HCT116 (cell line): ENCODE data around the gene CDK2AP2. TPM values are rescaled to one million over a fixed set of nuclear protein-coding genes. Genes with fewer than 3 reads are reported as not detected.

Experiments
- ATAC-seq: fragments of 200-7000 bp; cut with Tn5 transposase; 2 replicates; pipeline ENCODE4 v1.9.1; 2020; ENCODE audit warnings: mild to moderate bottlenecking, moderate library complexity
- BruUV-seq: library from RNA; stranded (reverse); fragments of 400-500 nt; replicated peaks from 2 replicates; lab custom pipeline; 2021; lab: Mats Ljungman, UMichigan
- CTCF ChIA-PET: fragments of 300-600 bp; sonication (Branson Sonifier 250); formaldehyde crosslinking; loops from one replicate; lab custom pipeline; 2021; ENCODE audit warnings: antibody characterized with exemption; lab: Charles Lee
- POLR2A ChIA-PET: fragments of 300-600, 350-600 bp; sonication (Branson Sonifier 250); formaldehyde crosslinking; loops from one replicate; lab custom pipeline; 2021; ENCODE audit warnings: antibody characterized with exemption; lab: Charles Lee
- RAD21 ChIA-PET, 2 experiments: fragments of 300-600 bp; sonication (Branson Sonifier 250); formaldehyde crosslinking; loops; one replicate each; lab custom pipeline; 2023; ENCODE audit warnings: low total read pairs in 2 of 2; ENCODE audit not compliant: uncharacterized antibody in 2 of 2, unreplicated experiment in 2 of 2, low non-redundant PET in 1 of 2; lab: Charles Lee
- DNase-seq: peaks from one replicate; pipeline ENCODE4 v3.0.0-alpha.2; 2010; ENCODE audit warnings: low read depth, low spot score
- H2AFZ ChIP-seq: fragments of 200-600 bp; shearing (Covaris generic), sonication (generic); 2 replicates; pipeline ENCODE4 v1.6.1; 2017; ENCODE audit warnings: low read depth, mixed run types, mixed read lengths, antibody characterized with exemption, low read length; ENCODE audit not compliant: poor library complexity, severe bottlenecking
- H3K27ac ChIP-seq: 2 replicates; pipeline ENCODE4 v1.5.1; 2012; ENCODE audit warnings: low read depth, low read length
- H3K27me3 ChIP-seq: fragments of 200-600 bp; sonication (generic); 2 replicates; pipeline ENCODE4 v1.6.1; 2016; ENCODE audit warnings: mixed run types, low read length, mixed read lengths; ENCODE audit not compliant: insufficient read depth
- H3K36me3 ChIP-seq, 2 experiments: fragments of 200-500 bp in 1 of 2; fragments of 200-600 bp in 1 of 2; sonication (Bioruptor generic) in 1 of 2; sonication (generic) in 1 of 2; 2 replicates each; pipeline versions ENCODE4 v1.5.1 to v1.6.1; 2014 to 2016; ENCODE audit warnings: low read length in 2 of 2, inconsistent platforms in 1 of 2, mixed read lengths in 1 of 2, mixed run types in 1 of 2; ENCODE audit not compliant: insufficient read depth in 2 of 2, control insufficient read depth in 1 of 2
- H3K4me1 ChIP-seq, 2 experiments: fragments of 200-600 bp in 1 of 2; sonication (generic) in 1 of 2; 2 replicates each; pipeline versions ENCODE4 v1.5.1 to v1.6.1; 2012 to 2017; ENCODE audit warnings: low read length in 2 of 2, inconsistent platforms in 1 of 2, mild to moderate bottlenecking in 1 of 2, mixed read lengths in 1 of 2, mixed run types in 1 of 2, moderate library complexity in 1 of 2; ENCODE audit not compliant: insufficient read depth in 2 of 2, control insufficient read depth in 1 of 2
- H3K4me2 ChIP-seq: fragments of 200-600 bp; sonication (generic); 2 replicates; pipeline ENCODE4 v1.6.1; 2017; ENCODE audit warnings: mixed run types, low read length, mixed read lengths
- H3K4me3 ChIP-seq, 2 experiments: fragments of 200-600 bp in 1 of 2; sonication (generic) in 1 of 2; replicated peaks in 1 of 2; 2 replicates each; pipeline ENCODE4 v1.5.1; 2011 to 2016; ENCODE audit warnings: low read length in 2 of 2, control low read depth in 1 of 2, low read depth in 1 of 2, mild to moderate bottlenecking in 1 of 2, mixed read lengths in 1 of 2, mixed run types in 1 of 2
- H3K79me2 ChIP-seq: fragments of 200-600 bp; sonication (generic); 2 replicates; pipeline ENCODE4 v1.6.1; 2017; ENCODE audit warnings: mild to moderate bottlenecking, mixed run types, low read length, moderate library complexity, mixed read lengths; ENCODE audit not compliant: insufficient read depth
- H3K9ac ChIP-seq: fragments of 200-600 bp; sonication (generic); 2 replicates; pipeline ENCODE4 v1.6.1; 2016; ENCODE audit warnings: low read length, mixed read lengths
- H3K9me2 ChIP-seq: fragments of 200-600 bp; sonication (generic), shearing (Covaris generic); 2 replicates; pipeline ENCODE4 v1.6.1; 2017; ENCODE audit warnings: mixed run types, mild to moderate bottlenecking, moderate library complexity; ENCODE audit not compliant: insufficient read depth
- H3K9me3 ChIP-seq, 2 experiments: fragments of 200-500 bp in 1 of 2; fragments of 200-600 bp in 1 of 2; sonication (Bioruptor generic) in 1 of 2; sonication (generic) in 1 of 2; 2 replicates each; pipeline ENCODE4 v1.6.1; 2014 to 2017; ENCODE audit warnings: low read length in 2 of 2, mixed read lengths in 2 of 2, inconsistent platforms in 1 of 2, low read depth in 1 of 2, mild to moderate bottlenecking in 1 of 2, mixed run types in 1 of 2, moderate library complexity in 1 of 2; ENCODE audit not compliant: control insufficient read depth in 1 of 2, insufficient read depth in 1 of 2
- H4K20me1 ChIP-seq: fragments of 200-600 bp; sonication (generic), shearing (Covaris generic); 2 replicates; pipeline ENCODE4 v1.6.1; 2017; ENCODE audit warnings: mixed run types, mild to moderate bottlenecking, moderate library complexity; ENCODE audit not compliant: insufficient read depth
- CEBPB ChIP-seq: IDR thresholded peaks from 2 replicates; pipeline ENCODE4 v1.6.1; 2012; ENCODE audit warnings: low read depth
- CTCF ChIP-seq, 3 experiments: fragments of 200-600 bp in 1 of 3; sonication (generic) in 1 of 3; IDR thresholded peaks in 2 of 3; conservative IDR thresholded peaks in 1 of 3; 2 replicates each; pipeline ENCODE4 v1.5.1; 2012 to 2017; ENCODE audit warnings: low read depth in 2 of 3, low read length in 2 of 3, antibody characterized with exemption in 1 of 3, borderline replicate concordance in 1 of 3, control low read depth in 1 of 3, mild to moderate bottlenecking in 1 of 3, mixed read lengths in 1 of 3, mixed run types in 1 of 3, moderate library complexity in 1 of 3; ENCODE audit not compliant: insufficient read depth in 1 of 3
- EGR1 ChIP-seq: IDR thresholded peaks from 2 replicates; pipeline ENCODE4 v1.6.1; 2012; ENCODE audit warnings: low read depth
- ELF1 ChIP-seq: IDR thresholded peaks from 2 replicates; pipeline ENCODE4 v1.6.1; 2012; ENCODE audit warnings: low read depth, borderline replicate concordance
- EZH2phosphoT487 ChIP-seq: fragments of 200-600 bp; IDR thresholded peaks from 2 replicates; pipeline ENCODE4 v1.6.1; 2018; ENCODE audit warnings: antibody characterized with exemption, borderline replicate concordance
- FOSL1 ChIP-seq: IDR thresholded peaks from 2 replicates; pipeline ENCODE4 v1.6.1; 2012; ENCODE audit warnings: low read depth
- JUND ChIP-seq: IDR thresholded peaks from 2 replicates; pipeline ENCODE4 v1.6.1; 2012
- POLR2A ChIP-seq: IDR thresholded peaks from 2 replicates; pipeline ENCODE4 v1.7.0; 2011; ENCODE audit warnings: borderline replicate concordance; ENCODE audit not compliant: insufficient read depth, insufficient read length; ENCODE audit errors: extremely low read depth
- POLR2AphosphoS5 ChIP-seq: IDR thresholded peaks from 2 replicates; pipeline ENCODE4 v1.6.1; 2011; ENCODE audit warnings: mild to moderate bottlenecking, low read depth, low read length, moderate library complexity
- RAD21 ChIP-seq: IDR thresholded peaks from 2 replicates; pipeline ENCODE4 v1.6.1; 2012; ENCODE audit warnings: low read depth, mild to moderate bottlenecking
- SIN3A ChIP-seq: IDR thresholded peaks from 2 replicates; pipeline ENCODE4 v1.6.1; 2012; ENCODE audit warnings: low read depth
- SP1 ChIP-seq: IDR thresholded peaks from 2 replicates; pipeline ENCODE4 v1.6.1; 2012; ENCODE audit warnings: low read depth
- SRF ChIP-seq: IDR thresholded peaks from 2 replicates; pipeline ENCODE4 v1.6.1; 2012; ENCODE audit warnings: low read depth
- YY1 ChIP-seq: IDR thresholded peaks from 2 replicates; pipeline ENCODE4 v1.6.1; 2011; ENCODE audit warnings: low read length, low read depth, moderate library complexity, mild to moderate bottlenecking; ENCODE audit not compliant: insufficient replicate concordance; ENCODE audit errors: extremely low read depth
- ZFX ChIP-seq: fragments of 450-650 bp; IDR thresholded peaks from 2 replicates; pipeline ENCODE4 v1.6.1; 2017
- ZNF274 ChIP-seq: fragments of 200-500 bp; sonication (Bioruptor generic); IDR thresholded peaks from 2 replicates; pipeline ENCODE4 v1.6.1; 2014; ENCODE audit warnings: mild to moderate bottlenecking, low read depth, low read length, inconsistent platforms
- intact Hi-C: fragments of 100-400 bp; cut with micrococcal nuclease; formaldehyde crosslinking; loops from 2 replicates; pipeline ENCODE4 v1.10.0; 2022
- total RNA-seq: library from RNA; stranded (reverse); gene quantifications from one replicate; pipeline ENCODE4 v1.2.1, GENCODE V29; 2021; ENCODE audit not compliant: unreplicated experiment
- TF ChIP-seq, protein P1 (sequence below): IDR thresholded peaks from 2 replicates; pipeline ENCODE4 v1.6.1; 2012
- TF ChIP-seq, protein P2 (sequence below): IDR thresholded peaks from 2 replicates; pipeline ENCODE4 v1.6.1; 2012
- TF ChIP-seq, protein P3 (sequence below): IDR thresholded peaks from 2 replicates; pipeline ENCODE4 v1.6.1; 2011; ENCODE audit warnings: mild to moderate bottlenecking, low read length, moderate library complexity; ENCODE audit not compliant: insufficient replicate concordance; ENCODE audit errors: extremely low read depth

Gene CDK2AP2
- total RNA-seq, 1 experiment from 2014 or later, result 53.6 TPM

DNA sequence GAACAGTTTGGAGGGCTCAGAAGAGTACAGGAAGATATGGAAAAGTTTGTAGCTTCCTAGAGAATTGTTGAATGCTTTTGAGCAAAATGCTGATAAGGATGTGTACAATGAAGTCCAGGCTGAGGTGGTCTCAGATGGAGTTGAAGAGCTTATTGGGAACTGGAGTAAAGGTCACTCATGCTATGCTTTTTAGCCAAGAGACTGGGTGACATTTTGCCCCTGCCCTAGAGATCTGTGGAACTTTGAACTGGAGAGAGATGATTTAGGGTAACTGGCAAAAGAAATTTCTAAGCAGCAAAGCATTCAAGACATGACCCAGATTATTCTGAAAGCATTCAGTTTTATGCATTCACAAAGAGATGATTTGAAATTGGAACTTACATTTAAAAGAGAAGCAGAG lies 43.2 kb upstream of the CDK2AP2 start (continued):
- TF ChIP-seq, protein P1, sequence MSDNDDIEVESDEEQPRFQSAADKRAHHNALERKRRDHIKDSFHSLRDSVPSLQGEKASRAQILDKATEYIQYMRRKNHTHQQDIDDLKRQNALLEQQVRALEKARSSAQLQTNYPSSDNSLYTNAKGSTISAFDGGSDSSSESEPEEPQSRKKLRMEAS, result no peak
- TF ChIP-seq RAD21 (no peak), FOSL1 (no peak), EZH2phosphoT487 (no peak), YY1 (no peak)

DNA sequence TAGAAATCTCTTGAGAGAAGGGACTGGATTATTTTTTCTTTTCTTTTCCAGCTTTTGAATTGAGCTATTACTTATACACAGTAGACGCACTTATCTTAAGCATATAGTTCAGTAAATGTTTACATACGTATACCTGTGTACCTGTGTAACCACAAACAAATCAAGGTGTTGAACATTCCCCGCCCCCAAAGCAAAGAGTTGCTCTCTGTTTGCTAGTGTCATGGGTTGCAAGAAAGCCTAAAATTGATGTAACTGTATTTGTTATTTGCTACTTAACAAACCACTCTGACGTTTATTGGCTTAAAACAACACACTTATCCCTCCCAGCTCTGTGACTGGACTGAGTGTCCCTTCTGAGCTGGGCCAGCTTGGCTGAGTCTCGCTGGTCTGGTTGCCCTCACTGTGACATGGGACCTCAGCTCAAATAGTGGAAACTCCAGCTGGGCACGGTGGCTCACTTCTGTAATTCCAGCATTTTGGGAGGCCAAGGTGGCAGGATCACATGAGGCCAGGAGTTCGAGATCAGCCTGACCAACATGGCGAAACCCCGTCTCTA lies 40.7 kb upstream of the CDK2AP2 start:
- ChIA-PET POLR2A (no interaction called here), CTCF (no interaction called here), RAD21 (no interaction called here)
- intact Hi-C loops, result no loop called here
- BruUV-seq, result no TSS peak
- H3K9me3 ChIP-seq, result no peaks in the 10 kb centered on the region; a peak in 1 of 4 replicates
- no peaks in the 10 kb centered on the region for H3K36me3 ChIP-seq
- DNase-seq, result no peak
- no peak for ATAC-seq
- H3K4me3 ChIP-seq, result no peak overlapping the region
- H3K79me2 ChIP-seq, result no peaks in the 10 kb centered on the region
- no peak overlapping the region for H2AFZ ChIP-seq
- H3K27ac ChIP-seq, result no peak overlapping the region
- H3K9me2 ChIP-seq, result no peaks in the 10 kb centered on the region
- no peak for TF ChIP-seq FOSL1
- no peak for TF ChIP-seq CEBPB
- no peak for TF ChIP-seq POLR2AphosphoS5
- TF ChIP-seq, protein P2, sequence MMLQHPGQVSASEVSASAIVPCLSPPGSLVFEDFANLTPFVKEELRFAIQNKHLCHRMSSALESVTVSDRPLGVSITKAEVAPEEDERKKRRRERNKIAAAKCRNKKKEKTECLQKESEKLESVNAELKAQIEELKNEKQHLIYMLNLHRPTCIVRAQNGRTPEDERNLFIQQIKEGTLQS, result no peak
- TF ChIP-seq, protein P1, result no peak
- no peak for TF ChIP-seq ZNF274
- no peak for TF ChIP-seq JUND
- no peak for TF ChIP-seq SIN3A
- no peak for TF ChIP-seq YY1
- TF ChIP-seq ELF1, result no peak
- no peak for TF ChIP-seq SRF
- no peak for TF ChIP-seq ZFX
- no peak for TF ChIP-seq EGR1
- TF ChIP-seq CTCF (IDR thresholded peaks at IDR 0.05 in 2 of 3, conservative IDR thresholded peaks at IDR 0.05 in 1 of 3; ENCODE audit: borderline replicate concordance in 1 of 3, insufficient read depth in 1 of 3, low read depth in 2 of 3, low read length in 2 of 3), result no peak
- no peak for TF ChIP-seq POLR2A
- TF ChIP-seq, protein P3, sequence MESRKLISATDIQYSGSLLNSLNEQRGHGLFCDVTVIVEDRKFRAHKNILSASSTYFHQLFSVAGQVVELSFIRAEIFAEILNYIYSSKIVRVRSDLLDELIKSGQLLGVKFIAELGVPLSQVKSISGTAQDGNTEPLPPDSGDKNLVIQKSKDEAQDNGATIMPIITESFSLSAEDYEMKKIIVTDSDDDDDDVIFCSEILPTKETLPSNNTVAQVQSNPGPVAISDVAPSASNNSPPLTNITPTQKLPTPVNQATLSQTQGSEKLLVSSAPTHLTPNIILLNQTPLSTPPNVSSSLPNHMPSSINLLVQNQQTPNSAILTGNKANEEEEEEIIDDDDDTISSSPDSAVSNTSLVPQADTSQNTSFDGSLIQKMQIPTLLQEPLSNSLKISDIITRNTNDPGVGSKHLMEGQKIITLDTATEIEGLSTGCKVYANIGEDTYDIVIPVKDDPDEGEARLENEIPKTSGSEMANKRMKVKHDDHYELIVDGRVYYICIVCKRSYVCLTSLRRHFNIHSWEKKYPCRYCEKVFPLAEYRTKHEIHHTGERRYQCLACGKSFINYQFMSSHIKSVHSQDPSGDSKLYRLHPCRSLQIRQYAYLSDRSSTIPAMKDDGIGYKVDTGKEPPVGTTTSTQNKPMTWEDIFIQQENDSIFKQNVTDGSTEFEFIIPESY, result no peak
- TF ChIP-seq EZH2phosphoT487, result no peak
- no peak for TF ChIP-seq RAD21
- TF ChIP-seq SP1, result no peak
- no peaks in the 10 kb centered on the region for H4K20me1 ChIP-seq
- no peak overlapping the region for H3K4me2 ChIP-seq
- H3K9ac ChIP-seq, result no peak overlapping the region
- no peaks in the 10 kb centered on the region for H3K27me3 ChIP-seq
- no peaks in the 10 kb centered on the region for H3K4me1 ChIP-seq
